Panc1 (cell line): ENCODE measurements around the gene NR3C1. TPM values are rescaled to one million over a fixed set of nuclear protein-coding genes. Genes with fewer than 3 reads are reported as not detected.

Experiments
- ATAC-seq: fragments of 200-7000 bp; cut with Tn5 transposase; 2 replicates; pipeline ENCODE4 v1.9.1; 2020; ENCODE audit warnings: mild to moderate bottlenecking, moderate library complexity
- BruUV-seq: library from RNA; stranded (reverse); fragments of 400-500 nt; replicated peaks from 2 replicates; lab custom pipeline; 2021; lab: Mats Ljungman, UMichigan
- CTCF ChIA-PET: fragments of 300-600 bp; sonication (Branson Sonifier 250); formaldehyde crosslinking; loops from one replicate; lab custom pipeline; 2022; ENCODE audit warnings: antibody characterized with exemption; lab: Charles Lee
- POLR2A ChIA-PET: fragments of 300-600 bp; sonication (Branson Sonifier 250); formaldehyde crosslinking; loops from one replicate; lab custom pipeline; 2022; ENCODE audit warnings: antibody characterized with exemption; lab: Charles Lee
- DNase-seq: peaks from one replicate; pipeline ENCODE4 v3.0.0-alpha.2; 2010; ENCODE audit warnings: low read depth, low spot score
- H3K27ac ChIP-seq: 2 replicates; pipeline ENCODE4 v1.5.1; 2011; ENCODE audit warnings: mild to moderate bottlenecking, low read length, inconsistent platforms
- H3K27me3 ChIP-seq: fragments of 200-500 bp; sonication (Bioruptor generic); 2 replicates; pipeline ENCODE4 v1.6.0; 2014; ENCODE audit warnings: low read length, inconsistent platforms; ENCODE audit not compliant: control insufficient read depth, insufficient read depth
- H3K36me3 ChIP-seq: fragments of 200-500 bp; sonication (Bioruptor generic); 2 replicates; pipeline ENCODE4 v1.5.1; 2014; ENCODE audit warnings: inconsistent platforms, mild to moderate bottlenecking, low read length, moderate library complexity; ENCODE audit not compliant: control insufficient read depth, insufficient read depth
- H3K4me1 ChIP-seq: 2 replicates; pipeline ENCODE4 v1.5.1; 2011; ENCODE audit warnings: inconsistent platforms, mild to moderate bottlenecking, low read length, moderate library complexity; ENCODE audit not compliant: control insufficient read depth, insufficient read depth
- H3K4me3 ChIP-seq, 2 experiments: 2 replicates each; pipeline ENCODE4 v1.5.1; 2011 to 2012; ENCODE audit warnings: low read depth in 2 of 2, low read length in 2 of 2, mild to moderate bottlenecking in 2 of 2, inconsistent platforms in 1 of 2, moderate library complexity in 1 of 2
- H3K9me3 ChIP-seq: fragments of 200-500 bp; sonication (Bioruptor generic); 2 replicates; pipeline ENCODE4 v1.5.1; 2014; ENCODE audit warnings: low read depth, mild to moderate bottlenecking, inconsistent platforms, low read length, moderate library complexity; ENCODE audit not compliant: control insufficient read depth, insufficient read depth
- POLR2AphosphoS5 ChIP-seq: IDR thresholded peaks from 2 replicates; pipeline ENCODE4 v1.6.1; 2012; ENCODE audit warnings: mild to moderate bottlenecking, low read depth, low read length, moderate library complexity
- SIN3A ChIP-seq: IDR thresholded peaks from 2 replicates; pipeline ENCODE4 v1.6.1; 2012; ENCODE audit warnings: low read depth, mild to moderate bottlenecking, low read length, moderate library complexity, borderline replicate concordance; ENCODE audit not compliant: insufficient read depth
- TCF7L2 ChIP-seq: IDR thresholded peaks from 2 replicates; pipeline ENCODE4 v1.6.1; 2011; ENCODE audit warnings: mild to moderate bottlenecking, low read depth, low read length, inconsistent platforms
- in situ Hi-C: cut with HindIII; loops from 2 replicates; pipeline ENCODE4 v1.10.0; 2016; ENCODE audit warnings: low sequenced_read_pairs, low pct_unique_long_range_greater_than_20kb
- intact Hi-C: fragments of 100-400 bp; cut with micrococcal nuclease; formaldehyde crosslinking; loops from one replicate; pipeline ENCODE4 v1.10.0; 2022; ENCODE audit not compliant: unreplicated experiment
- total RNA-seq: library from RNA; stranded (reverse); gene quantifications from one replicate; pipeline ENCODE4 v1.2.1, GENCODE V29; 2021; ENCODE audit not compliant: unreplicated experiment
- TF ChIP-seq, protein P1 (sequence below): fragments of 450-650 bp; IDR thresholded peaks from 2 replicates; pipeline ENCODE4 v1.5.1; 2017; ENCODE audit warnings: mild to moderate bottlenecking
- TF ChIP-seq, protein P2 (sequence below), 2 experiments: IDR thresholded peaks; 2 replicates each; pipeline ENCODE4 v1.6.1; 2011 to 2012; ENCODE audit warnings: low read depth in 2 of 2, control low read depth in 1 of 2, low read length in 1 of 2, mild to moderate bottlenecking in 1 of 2, moderate library complexity in 1 of 2; ENCODE audit not compliant: insufficient read depth in 1 of 2

NR3C1 gene
- total RNA-seq, 1 experiment from 2014 or later: 52.6 TPM

DNA sequence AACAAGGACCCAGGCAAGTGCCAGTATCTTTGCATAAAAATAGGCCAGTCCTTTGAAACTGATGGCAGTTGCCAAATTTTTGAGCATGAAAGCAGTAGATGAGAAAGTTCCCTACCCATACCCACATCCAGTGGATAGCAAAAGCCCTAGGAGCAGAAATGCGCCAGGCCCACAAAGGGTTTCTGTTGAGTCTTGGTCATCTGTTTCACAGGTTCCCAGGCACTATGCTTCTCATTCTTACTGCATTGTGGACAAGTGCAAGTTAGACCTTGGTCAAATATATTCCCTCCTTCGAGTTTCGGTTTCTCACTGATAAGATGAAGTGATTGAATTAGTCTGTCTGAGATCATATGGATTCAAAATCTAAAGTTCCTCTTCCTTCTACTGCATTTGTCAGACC, 152.3 kb downstream of the NR3C1 start:
- Histone ChIP-seq H3K27ac (peak overlapping the region; percentile 99), H3K4me3 (no peak overlapping the region), H3K9me3 (no peaks in the 10 kb centered on the region), H3K27me3 (no peaks in the 10 kb centered on the region), H3K36me3 (no peaks in the 10 kb centered on the region), H3K4me1 (peaks cover 21% of the 10 kb centered on the region)
- BruUV-seq: no TSS peak
- no peak for DNase-seq
- in situ Hi-C loops (no loop called here), intact Hi-C loops (no loop called here)
- no peak for ATAC-seq
- TF ChIP-seq POLR2AphosphoS5 (no peak), SIN3A (no peak), TCF7L2 (no peak)
- TF ChIP-seq, protein P1, sequence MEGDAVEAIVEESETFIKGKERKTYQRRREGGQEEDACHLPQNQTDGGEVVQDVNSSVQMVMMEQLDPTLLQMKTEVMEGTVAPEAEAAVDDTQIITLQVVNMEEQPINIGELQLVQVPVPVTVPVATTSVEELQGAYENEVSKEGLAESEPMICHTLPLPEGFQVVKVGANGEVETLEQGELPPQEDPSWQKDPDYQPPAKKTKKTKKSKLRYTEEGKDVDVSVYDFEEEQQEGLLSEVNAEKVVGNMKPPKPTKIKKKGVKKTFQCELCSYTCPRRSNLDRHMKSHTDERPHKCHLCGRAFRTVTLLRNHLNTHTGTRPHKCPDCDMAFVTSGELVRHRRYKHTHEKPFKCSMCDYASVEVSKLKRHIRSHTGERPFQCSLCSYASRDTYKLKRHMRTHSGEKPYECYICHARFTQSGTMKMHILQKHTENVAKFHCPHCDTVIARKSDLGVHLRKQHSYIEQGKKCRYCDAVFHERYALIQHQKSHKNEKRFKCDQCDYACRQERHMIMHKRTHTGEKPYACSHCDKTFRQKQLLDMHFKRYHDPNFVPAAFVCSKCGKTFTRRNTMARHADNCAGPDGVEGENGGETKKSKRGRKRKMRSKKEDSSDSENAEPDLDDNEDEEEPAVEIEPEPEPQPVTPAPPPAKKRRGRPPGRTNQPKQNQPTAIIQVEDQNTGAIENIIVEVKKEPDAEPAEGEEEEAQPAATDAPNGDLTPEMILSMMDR: no peak
- TF ChIP-seq, protein P2, sequence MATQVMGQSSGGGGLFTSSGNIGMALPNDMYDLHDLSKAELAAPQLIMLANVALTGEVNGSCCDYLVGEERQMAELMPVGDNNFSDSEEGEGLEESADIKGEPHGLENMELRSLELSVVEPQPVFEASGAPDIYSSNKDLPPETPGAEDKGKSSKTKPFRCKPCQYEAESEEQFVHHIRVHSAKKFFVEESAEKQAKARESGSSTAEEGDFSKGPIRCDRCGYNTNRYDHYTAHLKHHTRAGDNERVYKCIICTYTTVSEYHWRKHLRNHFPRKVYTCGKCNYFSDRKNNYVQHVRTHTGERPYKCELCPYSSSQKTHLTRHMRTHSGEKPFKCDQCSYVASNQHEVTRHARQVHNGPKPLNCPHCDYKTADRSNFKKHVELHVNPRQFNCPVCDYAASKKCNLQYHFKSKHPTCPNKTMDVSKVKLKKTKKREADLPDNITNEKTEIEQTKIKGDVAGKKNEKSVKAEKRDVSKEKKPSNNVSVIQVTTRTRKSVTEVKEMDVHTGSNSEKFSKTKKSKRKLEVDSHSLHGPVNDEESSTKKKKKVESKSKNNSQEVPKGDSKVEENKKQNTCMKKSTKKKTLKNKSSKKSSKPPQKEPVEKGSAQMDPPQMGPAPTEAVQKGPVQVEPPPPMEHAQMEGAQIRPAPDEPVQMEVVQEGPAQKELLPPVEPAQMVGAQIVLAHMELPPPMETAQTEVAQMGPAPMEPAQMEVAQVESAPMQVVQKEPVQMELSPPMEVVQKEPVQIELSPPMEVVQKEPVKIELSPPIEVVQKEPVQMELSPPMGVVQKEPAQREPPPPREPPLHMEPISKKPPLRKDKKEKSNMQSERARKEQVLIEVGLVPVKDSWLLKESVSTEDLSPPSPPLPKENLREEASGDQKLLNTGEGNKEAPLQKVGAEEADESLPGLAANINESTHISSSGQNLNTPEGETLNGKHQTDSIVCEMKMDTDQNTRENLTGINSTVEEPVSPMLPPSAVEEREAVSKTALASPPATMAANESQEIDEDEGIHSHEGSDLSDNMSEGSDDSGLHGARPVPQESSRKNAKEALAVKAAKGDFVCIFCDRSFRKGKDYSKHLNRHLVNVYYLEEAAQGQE (IDR thresholded peaks at IDR 0.05; ENCODE audit: insufficient read depth in 1 of 2, low read depth in 2 of 2, low read length in 1 of 2): no peak
- ChIA-PET POLR2A (no interaction called here), CTCF (no interaction called here)

DNA sequence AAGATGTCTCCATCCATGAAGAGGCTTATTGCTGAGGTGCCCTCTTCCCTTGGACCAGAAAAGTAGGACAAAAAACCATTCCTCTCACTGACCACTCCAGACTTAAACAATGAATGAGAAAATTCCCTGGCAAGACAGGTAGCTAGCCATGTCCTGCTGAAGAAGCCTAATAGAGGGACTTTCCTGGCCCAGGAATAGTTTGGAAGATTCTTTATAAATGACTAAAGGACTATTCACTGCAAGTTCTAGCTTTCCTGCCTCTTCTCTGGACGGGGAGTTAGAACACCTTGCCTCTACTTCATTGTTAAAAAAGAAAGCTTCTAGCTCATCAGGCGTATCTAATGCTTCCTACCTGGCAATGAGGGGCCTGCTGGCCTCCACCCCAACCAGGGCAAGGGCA, 153.6 kb downstream of the NR3C1 start:
- ChIA-PET POLR2A (interaction anchor here (0.6 kb wide), 1 partner anchor 9 kb away, joined by 12 read pairs; no protein-coding TSS in a partner anchor), CTCF (no interaction called here)
- Histone ChIP-seq H3K27ac (peak overlapping the region; percentile 99), H3K9me3 (no peaks in the 10 kb centered on the region), H3K27me3 (no peaks in the 10 kb centered on the region), H3K4me3 (no peak overlapping the region), H3K4me1 (peaks cover 32% of the 10 kb centered on the region), H3K36me3 (no peaks in the 10 kb centered on the region)
- BruUV-seq: no TSS peak
- no peak for DNase-seq
- intact Hi-C loops (no loop called here), in situ Hi-C loops (no loop called here)
- TF ChIP-seq, protein P1: no peak
- TF ChIP-seq, protein P2 (IDR thresholded peaks at IDR 0.05; ENCODE audit: insufficient read depth in 1 of 2, low read depth in 2 of 2, low read length in 1 of 2): no peak
- TF ChIP-seq POLR2AphosphoS5 (no peak), SIN3A (no peak), TCF7L2 (no peak)
- ATAC-seq: no peak
